AG10803 (cell line): ENCODE measurements around the gene MYO16.

Experiments used
- DNase-seq: peaks from one replicate; pipeline ENCODE4 v3.0.0; 2010; ENCODE audit warnings: low read depth
- H3K4me3 ChIP-seq: 2 replicates; pipeline ENCODE4 v1.5.1; 2011; ENCODE audit warnings: mild to moderate bottlenecking, low read length, control low read depth
- CTCF ChIP-seq: conservative IDR thresholded peaks from 2 replicates; pipeline ENCODE4 v1.5.1; 2011; ENCODE audit warnings: mild to moderate bottlenecking, low read length, control low read depth, inconsistent platforms

The MYO16 gene

GRCh38 chr13:109140479-109141349 lies 511.3 kb downstream of the MYO16 start:
- no peak for TF ChIP-seq CTCF
- no peak for DNase-seq
- H3K4me3 ChIP-seq: 0 out of 2 replicates have a peak overlapping the region, but pooled peaks have one; percentile 15

- DNase-seq: no peak
- no peak overlapping the region for H3K4me3 ChIP-seq
- TF ChIP-seq CTCF: no peak
Observed at GRCh38 chr13:109141706-109142105, 512.3 kb downstream of the MYO16 start.

GRCh38 chr13:109144693-109145437 lies 515.5 kb downstream of the MYO16 start:
- H3K4me3 ChIP-seq: no peak overlapping the region
- DNase-seq: peak; percentile 22
- no peak for TF ChIP-seq CTCF

- no peak overlapping the region for H3K4me3 ChIP-seq
- DNase-seq: peak; percentile 76
- peak; percentile 97 for TF ChIP-seq CTCF
Observed at GRCh38 chr13:109145631-109146030, 516.2 kb downstream of the MYO16 start.

- no peak for TF ChIP-seq CTCF
- no peak overlapping the region for H3K4me3 ChIP-seq
- no peak for DNase-seq
Observed at GRCh38 chr13:109146393-109146792, 517.0 kb downstream of the MYO16 start.

GRCh38 chr13:109146912-109147647 lies 517.7 kb downstream of the MYO16 start:
- H3K4me3 ChIP-seq: no peak overlapping the region
- peak; percentile 90 for DNase-seq
- TF ChIP-seq CTCF: no peak
